Measurements from ENCODE around the gene CX3CL1.

Gene CX3CL1

GRCh38 chr16:57432989-57433388 is 60.7 kb downstream of the CX3CL1 start:
- DNase-seq (ENCODE audit: extremely low read depth, insufficient read length), result no peak
- no peaks in the 10 kb centered on the region for H3K27me3 ChIP-seq (replicated peaks; ENCODE audit: control insufficient read depth, insufficient read depth, low read length)
- no peak for TF ChIP-seq CTCF (IDR thresholded peaks at IDR 0.05; ENCODE audit: insufficient read depth, low read length, poor library complexity, severe bottlenecking)
- H3K36me3 ChIP-seq (ENCODE audit: control insufficient read depth, insufficient read depth, low read length), result peaks cover 23% of the 10 kb centered on the region
- H3K4me3 ChIP-seq (replicated peaks; ENCODE audit: low read depth, low read length), result no peak overlapping the region

DNA sequence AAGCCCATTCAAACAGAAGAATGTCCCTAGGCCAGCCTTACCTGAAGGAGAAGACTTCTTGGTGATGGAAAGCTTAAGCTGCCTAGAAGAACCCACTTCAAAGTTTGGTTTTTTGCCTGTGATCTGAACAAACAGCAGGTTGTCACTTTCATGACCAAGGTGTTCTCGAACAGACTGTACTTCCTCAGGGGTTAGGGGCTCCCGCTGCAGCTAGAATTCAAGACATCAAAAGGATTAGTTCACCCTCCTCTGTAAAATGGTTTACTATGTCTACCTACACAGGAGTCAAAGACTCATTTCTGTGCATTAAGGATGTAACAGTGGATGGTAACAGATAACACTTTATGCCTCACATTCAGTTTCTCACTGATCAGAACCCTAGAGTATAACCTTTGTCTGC is 61.7 kb downstream of the CX3CL1 start:
- no peak for DNase-seq (ENCODE audit: extremely low read depth, insufficient read length)
- Histone ChIP-seq H3K27me3 (replicated peaks; ENCODE audit: control insufficient read depth, insufficient read depth, low read length) (no peaks in the 10 kb centered on the region), H3K36me3 (ENCODE audit: control insufficient read depth, insufficient read depth, low read length) (peaks cover 21% of the 10 kb centered on the region)

More for the DNA sequence above, 61.7 kb downstream of the CX3CL1 start:
- no peak for TF ChIP-seq CTCF (IDR thresholded peaks at IDR 0.05; ENCODE audit: insufficient read depth, low read length, poor library complexity, severe bottlenecking)
- no peak overlapping the region for H3K4me3 ChIP-seq (replicated peaks; ENCODE audit: low read depth, low read length)

Measured in GM06990 (cell line).